GM23338 (cell line): Measurements from ENCODE around the gene DHX32.
"Not testable (repeated sequence)": the region's sequence is repeated elsewhere in the genome, so short reads cannot be mapped to it uniquely, and the experiment has no call there.

Source experiments
- EZH2 ChIP-seq: fragments of 200-600 bp; sonication (generic); IDR thresholded peaks from one replicate; pipeline ENCODE4 v1.8.0; 2017; ENCODE audit warnings: antibody characterized with exemption, mild to moderate bottlenecking, low read depth; ENCODE audit not compliant: unreplicated experiment
- POLR2AphosphoS5 ChIP-seq: IDR thresholded peaks from 2 replicates; pipeline ENCODE4 v1.6.1; 2016; ENCODE audit warnings: antibody characterized with exemption, low read depth
- TF ChIP-seq, protein P1 (sequence below): IDR thresholded peaks from one replicate; pipeline ENCODE4 v1.6.1; 2018; ENCODE audit warnings: antibody characterized with exemption; ENCODE audit not compliant: unreplicated experiment
- TF ChIP-seq, protein P2 (sequence below), 2 experiments: fragments of 200-600 bp in 1 of 2; sonication (generic) in 1 of 2; conservative IDR thresholded peaks; 2 replicates each; pipeline versions ENCODE4 v1.5.1 to v1.6.1; 2016 to 2017; ENCODE audit warnings: antibody characterized with exemption in 2 of 2, low read depth in 2 of 2, mild to moderate bottlenecking in 2 of 2, moderate library complexity in 1 of 2

DNA sequence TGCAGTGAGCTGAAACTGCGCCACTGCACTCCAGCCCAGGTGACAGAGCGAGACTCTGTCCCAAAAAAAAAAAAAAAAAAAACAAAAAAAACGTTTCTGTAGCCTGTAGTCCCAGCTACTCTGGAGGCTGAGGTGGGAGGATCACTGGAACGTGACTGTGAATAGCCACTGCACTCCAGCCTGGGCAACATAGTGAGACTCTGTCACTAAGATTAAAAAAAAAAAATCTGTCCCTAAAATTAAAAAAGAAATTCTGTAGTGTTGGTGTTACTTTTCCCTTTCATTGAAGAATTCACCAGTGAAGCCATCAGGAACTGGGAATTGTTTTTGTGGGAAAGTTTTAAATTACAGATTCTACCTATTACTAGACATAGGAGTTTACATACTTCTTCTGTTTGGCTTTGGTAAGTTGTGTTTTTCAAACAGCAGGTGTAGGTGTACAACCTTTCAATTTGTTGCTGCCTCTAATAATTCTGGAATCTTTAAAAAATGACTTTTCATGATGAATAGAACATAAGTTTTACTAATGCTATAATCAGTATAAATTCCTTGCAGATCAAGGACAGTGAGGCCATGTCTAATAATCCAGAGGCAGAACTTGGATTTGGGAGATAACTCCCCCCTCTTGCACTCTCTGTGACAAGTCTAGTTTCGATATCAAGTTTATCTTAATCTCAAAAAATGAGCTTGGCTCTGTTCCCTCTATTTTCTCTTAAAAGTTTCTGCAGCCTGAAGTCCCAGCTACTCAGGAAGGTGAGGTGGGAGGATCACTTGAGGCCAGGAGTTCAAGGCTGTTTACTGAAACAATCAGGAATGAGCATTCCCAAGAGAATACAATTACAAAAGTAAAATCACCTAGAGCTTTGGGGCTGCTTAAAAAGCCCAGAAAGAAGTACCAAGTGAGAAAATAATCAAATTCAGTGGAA lies 24.2 kb upstream of the DHX32 start:
- TF ChIP-seq, protein P1, sequence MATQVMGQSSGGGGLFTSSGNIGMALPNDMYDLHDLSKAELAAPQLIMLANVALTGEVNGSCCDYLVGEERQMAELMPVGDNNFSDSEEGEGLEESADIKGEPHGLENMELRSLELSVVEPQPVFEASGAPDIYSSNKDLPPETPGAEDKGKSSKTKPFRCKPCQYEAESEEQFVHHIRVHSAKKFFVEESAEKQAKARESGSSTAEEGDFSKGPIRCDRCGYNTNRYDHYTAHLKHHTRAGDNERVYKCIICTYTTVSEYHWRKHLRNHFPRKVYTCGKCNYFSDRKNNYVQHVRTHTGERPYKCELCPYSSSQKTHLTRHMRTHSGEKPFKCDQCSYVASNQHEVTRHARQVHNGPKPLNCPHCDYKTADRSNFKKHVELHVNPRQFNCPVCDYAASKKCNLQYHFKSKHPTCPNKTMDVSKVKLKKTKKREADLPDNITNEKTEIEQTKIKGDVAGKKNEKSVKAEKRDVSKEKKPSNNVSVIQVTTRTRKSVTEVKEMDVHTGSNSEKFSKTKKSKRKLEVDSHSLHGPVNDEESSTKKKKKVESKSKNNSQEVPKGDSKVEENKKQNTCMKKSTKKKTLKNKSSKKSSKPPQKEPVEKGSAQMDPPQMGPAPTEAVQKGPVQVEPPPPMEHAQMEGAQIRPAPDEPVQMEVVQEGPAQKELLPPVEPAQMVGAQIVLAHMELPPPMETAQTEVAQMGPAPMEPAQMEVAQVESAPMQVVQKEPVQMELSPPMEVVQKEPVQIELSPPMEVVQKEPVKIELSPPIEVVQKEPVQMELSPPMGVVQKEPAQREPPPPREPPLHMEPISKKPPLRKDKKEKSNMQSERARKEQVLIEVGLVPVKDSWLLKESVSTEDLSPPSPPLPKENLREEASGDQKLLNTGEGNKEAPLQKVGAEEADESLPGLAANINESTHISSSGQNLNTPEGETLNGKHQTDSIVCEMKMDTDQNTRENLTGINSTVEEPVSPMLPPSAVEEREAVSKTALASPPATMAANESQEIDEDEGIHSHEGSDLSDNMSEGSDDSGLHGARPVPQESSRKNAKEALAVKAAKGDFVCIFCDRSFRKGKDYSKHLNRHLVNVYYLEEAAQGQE: not testable (repeated sequence)
- not testable (repeated sequence) for TF ChIP-seq EZH2, POLR2AphosphoS5
- TF ChIP-seq, protein P2, sequence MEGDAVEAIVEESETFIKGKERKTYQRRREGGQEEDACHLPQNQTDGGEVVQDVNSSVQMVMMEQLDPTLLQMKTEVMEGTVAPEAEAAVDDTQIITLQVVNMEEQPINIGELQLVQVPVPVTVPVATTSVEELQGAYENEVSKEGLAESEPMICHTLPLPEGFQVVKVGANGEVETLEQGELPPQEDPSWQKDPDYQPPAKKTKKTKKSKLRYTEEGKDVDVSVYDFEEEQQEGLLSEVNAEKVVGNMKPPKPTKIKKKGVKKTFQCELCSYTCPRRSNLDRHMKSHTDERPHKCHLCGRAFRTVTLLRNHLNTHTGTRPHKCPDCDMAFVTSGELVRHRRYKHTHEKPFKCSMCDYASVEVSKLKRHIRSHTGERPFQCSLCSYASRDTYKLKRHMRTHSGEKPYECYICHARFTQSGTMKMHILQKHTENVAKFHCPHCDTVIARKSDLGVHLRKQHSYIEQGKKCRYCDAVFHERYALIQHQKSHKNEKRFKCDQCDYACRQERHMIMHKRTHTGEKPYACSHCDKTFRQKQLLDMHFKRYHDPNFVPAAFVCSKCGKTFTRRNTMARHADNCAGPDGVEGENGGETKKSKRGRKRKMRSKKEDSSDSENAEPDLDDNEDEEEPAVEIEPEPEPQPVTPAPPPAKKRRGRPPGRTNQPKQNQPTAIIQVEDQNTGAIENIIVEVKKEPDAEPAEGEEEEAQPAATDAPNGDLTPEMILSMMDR (conservative IDR thresholded peaks at IDR 0.05; ENCODE audit: low read depth in 2 of 2): not testable (repeated sequence)
